HepG2 (cell line): ENCODE measurements around the gene YIPF3. TPM values are rescaled to one million over a fixed set of nuclear protein-coding genes. Genes with fewer than 3 reads are reported as not detected.

ENCODE experiments used
- ARID5B ChIP-seq: IDR thresholded peaks from 2 replicates; pipeline ENCODE4 v1.4.0; 2020; ENCODE audit warnings: mild to moderate bottlenecking, missing genetic modification reagents
- CSRNP1 ChIP-seq: sonication (generic); formaldehyde crosslinking; IDR thresholded peaks from 2 replicates; pipeline ENCODE4 v1.8.1; 2023; ENCODE audit warnings: mild to moderate bottlenecking, missing genetic modification reagents
- HOXD1 ChIP-seq: sonication (generic); formaldehyde crosslinking; IDR thresholded peaks from 2 replicates; pipeline ENCODE4 v1.5.0; 2020; ENCODE audit warnings: missing genetic modification reagents
- JUNB ChIP-seq: sonication (generic); formaldehyde crosslinking; IDR thresholded peaks from 2 replicates; pipeline ENCODE4 v1.8.0; 2022; ENCODE audit warnings: missing genetic modification reagents, mild to moderate bottlenecking, borderline replicate concordance
- KDM4B ChIP-seq: sonication (generic); formaldehyde crosslinking; IDR thresholded peaks from 2 replicates; pipeline ENCODE4 v1.4.0; 2020; ENCODE audit warnings: missing genetic modification reagents
- SKI ChIP-seq: fragments of 450-650 bp; IDR thresholded peaks from one replicate; pipeline ENCODE4 v1.6.1; 2018; ENCODE audit warnings: mild to moderate bottlenecking; ENCODE audit not compliant: partially characterized antibody
- TCF12 ChIP-seq, 2 experiments: fragments of 450-650 bp in 1 of 2; sonication (generic) in 1 of 2; formaldehyde crosslinking in 1 of 2; IDR thresholded peaks; 2 replicates each; pipeline versions ENCODE4 v1.6.1 to v1.8.0; 2017 to 2022; ENCODE audit warnings: antibody characterized with exemption in 1 of 2, mild to moderate bottlenecking in 1 of 2, missing genetic modification reagents in 1 of 2, moderate library complexity in 1 of 2
- ZBTB39 ChIP-seq: sonication (generic); formaldehyde crosslinking; IDR thresholded peaks from 2 replicates; pipeline ENCODE4 v1.5.0; 2020; ENCODE audit warnings: missing genetic modification reagents
- ZC3H13 ChIP-seq: sonication (generic); formaldehyde crosslinking; IDR thresholded peaks from 2 replicates; pipeline ENCODE4 v1.8.1; 2023; ENCODE audit warnings: mild to moderate bottlenecking, missing genetic modification reagents, moderate library complexity
- ZEB1 ChIP-seq: IDR thresholded peaks from 2 replicates; pipeline ENCODE4 v1.6.1; 2012; ENCODE audit warnings: mild to moderate bottlenecking, low read depth, inconsistent platforms; ENCODE audit not compliant: insufficient replicate concordance
- ZMAT5 ChIP-seq: sonication (generic); formaldehyde crosslinking; IDR thresholded peaks from 2 replicates; pipeline ENCODE4 v1.5.0; 2020; ENCODE audit warnings: mild to moderate bottlenecking, low read depth, missing genetic modification reagents, borderline replicate concordance
- ZNF564 ChIP-seq: sonication (generic); formaldehyde crosslinking; IDR thresholded peaks from 2 replicates; pipeline ENCODE4 v1.8.1; 2023; ENCODE audit warnings: mild to moderate bottlenecking, missing genetic modification reagents
- ZNF800 ChIP-seq: sonication (generic); formaldehyde crosslinking; IDR thresholded peaks from 2 replicates; pipeline ENCODE4 v1.4.0; 2020; ENCODE audit warnings: missing genetic modification reagents
- ZSCAN5A ChIP-seq: sonication (generic); formaldehyde crosslinking; IDR thresholded peaks from 2 replicates; pipeline ENCODE4 v1.8.0; 2022; ENCODE audit warnings: mild to moderate bottlenecking, missing genetic modification reagents, borderline replicate concordance
- polyA plus RNA-seq, 8 experiments: library from polyadenylated mRNA; depleted of rRNA in 3 of 8; stranded (reverse) in 7 of 8; unstranded in 1 of 8; fragments of >200 nt; fragmentation: Illumina TruSeq in 4 of 8; extraction: Trizol in 4 of 8; gene quantifications; 2 replicates each; pipeline versions ENCODE4 v1.2.1 to v1.2.3, GENCODE V29; 2011 to 2016; ENCODE audit warnings: low read depth in 4 of 8, missing spikeins in 1 of 8, mixed read lengths in 1 of 8; ENCODE audit not compliant: insufficient read depth in 1 of 8
- total RNA-seq, 5 experiments: library from RNA; depleted of rRNA; stranded (reverse); fragments of >200 nt; fragmentation: Illumina TruSeq; extraction: Trizol; gene quantifications; 2 replicates each; pipeline ENCODE4 v1.2.3, GENCODE V29; 2016; ENCODE audit warnings: low read depth in 1 of 5

YIPF3 gene
- total and polyA plus RNA-seq, 2 of the 13 experiments (the other 11 are each of a cell fraction or from before 2014, with no cell fraction given) = 107 to 206 TPM

GRCh38 chr6:43496370-43497128, 20.2 kb downstream of the YIPF3 start (continued):
- TF ChIP-seq ZC3H13 (CRISPR knock-in tag) (no peak), TCF12 (IDR thresholded peaks at IDR 0.05) (no peak), TCF12 (CRISPR knock-in tag; IDR thresholded peaks at IDR 0.05) (no peak), ZSCAN5A (CRISPR knock-in tag) (no peak), ZMAT5 (CRISPR knock-in tag) (no peak), SKI (peak; percentile 58), HOXD1 (CRISPR knock-in tag) (0 out of 2 replicates have a peak, but pooled peaks have one; percentile 21), KDM4B (CRISPR knock-in tag) (no peak), CSRNP1 (CRISPR knock-in tag) (no peak), ZNF800 (0 out of 2 replicates have a peak, but pooled peaks have one; percentile 7), ZEB1 (no peak), JUNB (no peak), ZBTB39 (no peak), ARID5B (no peak; the same call in 1 of the 2 replicates), ZNF564 (CRISPR knock-in tag) (no peak)
